Activated CD8-positive, alpha-beta memory T cell treated with anti-CD3 and anti-CD28 coated beads for 1 hour (primary cell): ENCODE measurements around the gene CDC42BPG.
A peak's percentile ranks its signal among the peaks of the same experiment; 100 is the strongest.

ENCODE experiments used
- DNase-seq, 2 donors: peaks; one replicate each; pipeline ENCODE4 v3.0.0-alpha.2; 2020; ENCODE audit warnings: low read depth in 1 of 2; ENCODE audit errors: extremely low read depth in 1 of 2

The CDC42BPG gene

DNA sequence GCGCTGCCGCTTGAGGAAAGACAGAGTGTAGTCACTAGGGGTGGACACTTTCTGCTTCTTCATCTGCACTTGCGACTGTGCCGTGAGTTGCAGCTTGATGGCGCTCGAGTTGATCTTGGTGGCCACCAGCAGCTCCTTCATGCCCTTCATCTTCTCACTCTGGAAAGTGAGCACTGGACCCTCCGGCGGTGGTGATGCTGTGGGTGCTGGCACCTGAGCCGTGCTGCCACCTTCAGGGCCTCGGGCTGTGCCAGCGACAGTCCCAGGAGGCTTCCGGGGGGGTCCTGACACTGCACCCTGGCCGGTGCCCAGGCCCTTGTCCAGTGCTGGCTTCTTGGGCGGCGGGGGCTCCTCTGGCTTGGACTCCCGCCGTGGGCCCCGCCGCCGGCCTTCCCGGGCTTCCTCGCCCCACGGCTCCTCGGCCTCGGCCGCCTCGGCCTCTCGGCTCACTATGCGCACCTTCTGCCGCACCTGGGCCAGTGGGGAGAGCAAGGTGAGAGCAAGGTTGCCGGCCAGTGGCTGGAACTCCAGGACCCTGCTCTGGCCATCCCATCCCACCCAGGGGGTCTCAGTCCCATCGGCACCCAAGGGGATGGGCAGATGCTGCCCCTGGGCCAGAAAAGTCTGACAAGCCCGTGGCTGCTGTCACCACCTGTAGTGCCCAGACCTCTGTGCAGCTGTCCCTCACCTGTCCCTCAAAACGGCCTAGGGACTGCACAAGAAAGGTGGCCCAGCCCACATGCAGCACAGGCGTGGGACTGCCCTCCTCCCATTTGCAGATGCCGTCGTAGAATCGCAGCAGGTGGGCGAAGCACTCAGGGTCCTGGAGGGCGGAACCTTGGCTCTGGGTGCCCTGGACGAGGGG, 39.9 kb downstream of the CDC42BPG start:
- DNase-seq = no peak

DNA sequence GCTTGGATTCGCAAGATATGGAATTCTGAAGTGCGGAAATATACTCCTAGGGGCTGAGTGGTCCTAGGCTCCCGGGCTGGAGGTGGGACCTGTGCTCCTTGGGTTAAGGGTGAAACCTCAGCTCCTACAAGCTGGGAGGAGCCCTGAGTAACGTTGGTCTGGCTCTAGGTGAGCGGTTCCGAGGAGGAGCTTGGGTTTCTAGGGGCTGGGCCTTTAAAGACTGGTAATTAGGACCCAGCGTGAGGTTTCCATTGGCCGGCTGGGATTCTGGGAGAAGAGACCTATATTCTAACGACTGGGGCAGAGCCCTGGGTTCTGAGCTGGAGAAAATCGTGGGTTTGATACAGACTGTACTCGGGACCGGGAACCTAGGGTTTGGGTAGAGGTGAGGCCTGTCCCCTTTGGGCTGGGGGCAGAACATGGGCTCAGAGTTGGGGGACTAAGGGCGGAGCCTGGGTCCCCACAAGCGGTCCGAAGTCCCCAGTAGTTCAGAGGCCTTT, 40.6 kb downstream of the CDC42BPG start:
- no peak for DNase-seq

DNA sequence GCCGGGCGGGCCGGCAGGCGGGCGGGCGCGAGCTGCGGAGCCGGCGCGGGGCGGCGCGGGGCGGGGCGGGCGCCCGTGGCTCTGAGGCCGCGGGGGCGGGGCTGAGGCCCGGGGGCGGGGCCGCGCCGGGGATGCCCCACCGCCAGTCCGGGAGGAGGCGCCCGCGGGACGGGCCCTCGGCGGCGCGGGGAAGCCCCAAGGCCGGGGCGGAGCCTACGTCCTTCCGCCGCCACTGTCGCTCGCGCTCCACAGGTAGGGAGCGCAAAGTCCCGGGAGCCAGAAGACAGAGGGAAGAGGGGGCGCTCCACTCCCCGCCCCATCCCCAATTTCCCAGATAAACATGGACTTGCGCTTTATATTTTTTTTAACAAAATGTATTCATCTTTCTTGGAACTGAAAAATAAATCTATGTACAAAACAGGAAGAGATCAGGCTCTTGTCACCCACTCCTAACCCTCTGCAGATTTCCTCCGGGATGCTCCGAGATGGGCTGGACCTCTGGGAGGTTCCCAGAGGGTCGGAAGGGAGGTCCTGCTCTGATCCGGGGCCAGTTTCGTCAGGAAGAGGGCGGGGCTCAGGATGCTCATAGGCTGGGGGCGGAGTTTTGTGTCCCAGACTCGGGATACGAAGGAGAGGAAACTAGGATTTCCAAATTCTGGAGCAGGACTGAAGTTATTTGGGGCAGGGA, 41.2 kb downstream of the CDC42BPG start, which contains the start of gene MAP4K2:
Gene MAP4K2, minus strand, starts transcription at position 57 of the 688 bp plus-strand sequence. CDS start 65 bp downstream, outside the sequence.
- DNase-seq = peak; percentile 55 to 80

DNA sequence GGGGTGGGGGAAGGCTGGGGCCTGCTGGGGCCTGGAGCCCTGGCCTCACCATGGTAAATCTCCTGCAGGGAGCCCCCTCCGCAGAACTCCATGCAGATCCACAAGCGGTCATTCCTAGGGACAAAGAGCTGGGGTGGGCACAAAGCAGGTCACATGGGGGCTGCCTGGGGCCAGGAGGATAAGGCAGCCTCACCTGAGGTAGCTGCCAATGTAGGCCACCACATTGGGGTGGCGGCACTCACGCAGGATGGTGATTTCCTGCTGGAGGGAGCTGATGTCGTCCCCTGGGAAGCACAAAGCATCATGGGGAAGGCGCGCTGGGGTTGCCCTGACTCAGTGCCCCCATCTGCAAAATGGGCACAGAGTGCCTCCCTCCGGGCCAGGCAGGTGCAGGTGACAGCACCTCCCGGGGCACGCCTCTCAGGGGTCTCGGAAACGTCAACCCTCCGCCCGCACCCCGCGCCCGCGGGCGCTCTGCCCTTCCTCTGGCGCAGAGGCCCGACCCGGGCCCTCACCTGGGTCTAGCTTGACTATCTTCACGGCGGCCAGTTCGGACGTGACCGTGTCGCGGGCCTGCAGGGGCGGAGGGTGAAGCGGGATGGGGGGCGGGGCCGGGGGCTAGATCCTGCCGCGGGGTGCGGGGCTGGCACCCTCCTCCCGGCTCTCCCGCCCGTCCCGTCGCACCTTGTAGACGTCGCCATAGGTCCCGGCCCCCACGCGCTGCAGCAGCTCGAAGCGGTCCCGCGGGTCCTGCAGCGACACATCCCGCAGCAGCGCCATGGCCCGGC, 41.9 kb downstream of the CDC42BPG start:
- DNase-seq = no peak

DNA sequence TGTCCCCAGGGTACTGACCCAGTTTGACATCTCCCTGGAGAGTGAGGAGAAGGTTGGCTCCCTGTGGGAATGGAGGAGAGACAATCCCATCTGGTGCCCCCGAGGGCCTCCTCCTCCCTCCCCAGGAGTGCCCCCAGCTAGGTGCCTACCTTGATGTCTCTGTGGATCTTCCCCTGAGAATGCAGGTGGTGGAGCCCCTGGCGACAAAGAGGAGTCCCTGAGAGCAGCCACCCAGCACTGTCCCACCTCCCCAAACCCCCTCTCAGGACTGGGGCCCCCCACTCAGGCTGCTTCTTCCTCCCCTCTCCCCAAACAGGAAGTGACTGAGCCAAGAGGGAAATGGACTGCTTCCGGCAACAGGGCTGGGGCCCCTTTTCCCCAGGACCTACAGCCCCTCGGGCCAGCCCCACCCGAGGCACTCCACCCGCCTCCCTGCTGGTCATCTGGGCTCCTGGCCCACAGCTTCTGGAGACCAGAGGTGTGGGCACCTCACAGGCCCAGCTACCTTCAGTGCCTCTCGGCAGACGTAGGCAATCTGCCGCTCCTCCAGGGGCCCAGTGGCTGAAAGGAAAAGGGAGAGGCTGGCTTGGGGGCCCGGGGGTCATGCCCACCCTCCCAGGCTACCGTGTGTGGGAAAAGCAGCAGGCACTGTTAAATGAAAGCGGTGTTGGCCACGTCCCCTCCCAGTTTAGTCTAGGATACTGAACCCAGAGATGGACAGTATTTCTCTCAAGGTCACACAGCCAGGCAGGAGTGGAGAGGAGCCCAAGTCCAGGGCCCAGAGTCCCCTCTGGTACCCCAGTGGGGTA, 42.7 kb downstream of the CDC42BPG start:
- no peak for DNase-seq

DNA sequence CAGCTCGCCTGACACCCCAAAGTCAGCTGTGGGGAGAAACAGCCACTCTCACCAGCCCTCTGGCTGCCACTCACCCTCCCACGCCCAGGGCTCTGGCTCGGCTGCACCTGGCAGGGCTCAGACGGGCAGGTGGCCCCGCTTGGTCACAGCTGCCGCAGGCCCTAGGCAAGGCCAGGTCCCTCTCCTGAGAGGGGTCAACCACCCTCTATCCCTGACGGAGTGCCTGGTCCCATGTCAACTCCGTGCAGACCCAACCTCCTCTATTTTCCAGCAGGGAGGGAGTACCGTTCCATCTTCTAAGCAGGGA, 43.3 kb downstream of the CDC42BPG start:
- no peak for DNase-seq

DNA sequence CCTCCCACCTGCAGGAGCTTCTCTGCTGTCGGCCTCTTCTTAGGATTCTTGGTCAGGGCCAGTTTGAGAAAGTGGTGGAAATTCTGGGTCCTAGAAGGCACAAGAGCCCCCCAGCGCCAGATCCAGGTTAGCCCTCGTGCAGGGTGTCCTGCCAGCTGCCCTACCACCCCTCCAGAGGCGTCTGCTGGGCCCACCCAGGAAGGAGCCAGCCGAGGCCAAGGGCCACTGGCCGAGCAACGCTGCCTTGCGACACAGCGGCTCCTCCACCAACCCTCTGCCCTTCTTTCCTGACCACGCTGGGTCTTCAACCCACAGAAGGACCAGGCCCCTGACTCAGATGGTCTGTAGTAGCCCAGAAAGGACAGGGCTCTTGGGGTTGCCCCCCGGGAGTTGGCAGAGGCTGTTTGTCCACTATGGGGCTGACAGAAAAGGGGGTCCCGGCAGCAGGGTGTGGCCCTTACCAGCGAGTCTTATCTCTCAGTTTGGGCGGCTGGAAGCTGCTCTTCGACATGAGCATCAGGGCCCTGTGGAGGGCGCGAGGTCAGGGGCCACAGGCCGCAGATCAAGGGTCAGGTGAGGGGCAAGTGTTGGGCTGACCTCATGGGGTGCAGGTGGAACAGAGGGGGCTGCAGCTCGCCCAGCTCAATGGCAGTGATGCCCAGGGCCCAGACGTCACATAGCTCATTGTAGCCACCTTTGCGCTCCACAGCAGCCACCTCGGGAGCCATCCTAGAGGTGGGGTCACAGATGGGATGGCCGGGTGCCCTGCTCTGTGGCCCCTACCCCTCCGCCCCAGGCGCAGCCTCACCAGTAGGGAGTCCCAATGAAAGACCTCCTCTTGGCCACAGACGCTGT, 43.9 kb downstream of the CDC42BPG start:
- DNase-seq = no peak

DNA sequence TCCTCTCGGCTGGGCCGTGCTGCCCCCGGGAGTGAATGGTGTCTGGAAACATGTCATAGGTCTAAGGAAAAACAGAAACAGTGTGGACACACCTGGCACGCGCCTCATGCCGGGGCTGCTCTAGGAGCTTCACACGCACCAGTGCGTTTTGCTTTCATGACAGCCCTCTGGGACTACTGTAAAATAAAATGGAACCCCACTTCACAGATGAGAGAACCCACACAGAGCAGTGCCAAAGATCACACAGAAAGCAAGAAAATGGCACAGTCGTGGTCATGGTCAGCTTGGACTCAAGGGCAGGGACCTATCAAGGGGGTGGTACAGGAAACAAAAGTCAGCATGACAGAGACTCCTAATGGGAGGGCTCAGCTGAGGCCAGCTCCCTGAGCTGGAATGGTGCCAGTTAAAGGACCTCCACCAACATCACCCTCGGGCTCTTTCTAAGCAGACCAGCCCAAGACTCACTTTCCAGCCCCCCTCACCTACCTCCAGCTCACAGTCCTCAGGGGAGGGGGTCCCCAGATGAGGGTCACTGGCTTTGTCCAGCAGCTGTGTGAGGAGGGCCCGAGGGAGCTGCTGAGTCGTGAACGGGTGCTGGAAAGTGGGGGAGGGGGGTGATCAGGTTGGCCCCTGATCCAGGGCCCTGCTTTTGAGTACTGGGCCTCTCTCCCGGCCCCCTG, 44.7 kb downstream of the CDC42BPG start:
- DNase-seq = no peak

DNA sequence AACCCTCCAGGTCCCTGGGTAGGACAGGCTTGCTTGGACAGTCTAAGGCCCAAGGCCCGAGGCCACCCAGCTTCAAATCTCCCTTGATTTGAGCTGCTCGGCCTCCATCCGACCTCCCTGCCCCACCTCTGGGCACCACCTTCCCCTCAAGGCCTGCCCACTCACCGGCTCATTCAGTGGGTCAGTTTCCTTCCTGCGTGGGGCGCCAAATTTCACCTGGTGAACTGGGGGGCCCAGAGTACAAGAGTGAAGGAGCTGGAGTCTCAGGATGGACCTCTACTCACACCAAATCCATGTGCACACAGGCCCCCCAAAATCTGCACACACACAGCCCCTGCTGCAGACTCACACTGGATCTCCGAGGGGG, 45.2 kb downstream of the CDC42BPG start:
- no peak for DNase-seq

DNA sequence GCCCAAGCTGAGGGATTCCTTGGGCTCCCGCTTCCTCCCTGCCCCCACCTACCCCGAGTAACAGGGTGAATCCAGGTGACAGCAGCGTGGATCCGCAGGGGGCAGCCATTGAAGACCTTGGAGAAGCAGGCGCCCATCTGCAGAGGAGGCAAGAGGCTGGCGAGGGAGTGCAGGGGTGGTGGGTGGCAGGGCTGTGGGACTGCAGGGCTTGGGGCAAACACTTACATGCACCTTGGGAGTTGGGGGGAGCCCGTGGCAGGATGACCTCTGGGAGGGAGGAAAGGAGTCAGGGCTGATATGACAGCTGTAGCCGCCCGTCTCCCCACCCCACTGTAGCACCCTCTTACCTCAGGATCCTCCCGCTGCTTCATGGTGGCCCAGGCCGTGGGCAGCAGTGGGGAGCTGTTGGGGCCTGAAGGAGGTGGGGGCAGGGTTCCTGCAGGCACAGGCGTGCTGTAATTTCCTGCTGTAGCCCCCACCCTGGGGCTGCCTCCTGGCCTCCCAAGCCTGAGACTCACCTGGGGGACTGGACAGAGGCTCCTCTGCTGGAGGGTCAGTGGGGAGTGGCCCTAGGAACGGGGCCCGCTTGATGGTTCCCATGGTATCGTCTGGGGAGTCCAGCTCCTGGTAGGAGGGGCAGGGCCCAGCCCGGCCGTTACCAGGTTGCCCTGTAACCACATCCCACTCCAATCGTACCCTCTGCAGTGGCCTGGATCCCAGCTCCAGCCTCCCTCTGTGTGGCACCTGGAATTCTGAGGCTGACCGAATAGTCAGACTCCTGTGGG, 47.5 kb downstream of the CDC42BPG start:
- DNase-seq = no peak

DNA sequence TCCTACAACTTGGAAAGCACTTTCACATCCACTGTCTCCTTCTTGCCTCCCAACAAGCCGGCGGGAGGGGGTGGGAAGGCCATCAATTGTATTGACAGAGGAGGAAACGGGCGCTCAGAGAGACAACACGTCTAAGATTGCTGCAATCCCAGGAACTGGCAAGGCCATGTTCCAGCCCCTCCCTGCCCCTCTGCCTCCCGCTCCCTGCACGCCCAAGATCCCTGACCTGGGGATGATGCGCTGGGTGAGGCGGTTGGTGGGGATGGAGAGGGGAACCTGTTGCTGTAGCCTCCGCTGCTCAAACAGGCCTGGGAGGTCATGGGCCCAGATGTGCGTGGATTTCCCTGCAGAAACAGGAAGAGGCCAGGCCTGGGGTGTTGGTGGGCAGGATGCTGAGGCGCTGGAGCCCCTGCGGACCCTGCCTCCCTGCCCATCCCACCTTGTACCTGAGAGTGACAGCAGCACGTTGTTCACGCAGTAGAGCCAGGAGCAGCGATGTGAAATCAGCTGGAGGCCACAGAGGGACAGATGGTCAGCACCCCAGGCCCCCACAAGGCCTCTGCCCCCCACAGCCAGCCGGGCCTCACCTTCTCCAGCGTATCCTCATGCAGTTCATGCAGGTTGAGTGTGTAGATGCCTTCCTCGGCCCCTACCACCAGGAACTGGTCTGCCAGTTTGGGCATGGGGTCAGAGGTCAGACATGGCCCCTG, 48.3 kb downstream of the CDC42BPG start:
- DNase-seq = no peak

DNA sequence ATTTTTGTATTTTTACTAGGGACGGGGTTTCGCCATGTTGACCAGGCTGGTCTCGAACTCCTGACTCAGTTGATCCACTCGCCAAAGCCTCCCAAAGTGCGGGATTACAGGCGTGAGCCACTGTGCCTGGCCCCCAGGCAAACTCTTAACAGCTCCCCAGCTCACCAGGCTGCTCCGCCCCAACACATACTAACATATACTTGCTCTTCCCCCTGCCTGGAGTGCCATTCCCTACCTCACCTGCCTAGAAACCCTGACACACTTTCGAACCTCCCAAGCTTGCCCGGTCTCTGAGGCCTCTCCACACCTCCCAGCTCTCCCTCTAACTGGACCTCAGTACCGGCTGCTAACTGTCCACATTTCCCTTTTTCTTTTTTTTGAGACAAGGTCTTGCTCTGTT, 49.9 kb downstream of the CDC42BPG start:
- no peak for DNase-seq

DNA sequence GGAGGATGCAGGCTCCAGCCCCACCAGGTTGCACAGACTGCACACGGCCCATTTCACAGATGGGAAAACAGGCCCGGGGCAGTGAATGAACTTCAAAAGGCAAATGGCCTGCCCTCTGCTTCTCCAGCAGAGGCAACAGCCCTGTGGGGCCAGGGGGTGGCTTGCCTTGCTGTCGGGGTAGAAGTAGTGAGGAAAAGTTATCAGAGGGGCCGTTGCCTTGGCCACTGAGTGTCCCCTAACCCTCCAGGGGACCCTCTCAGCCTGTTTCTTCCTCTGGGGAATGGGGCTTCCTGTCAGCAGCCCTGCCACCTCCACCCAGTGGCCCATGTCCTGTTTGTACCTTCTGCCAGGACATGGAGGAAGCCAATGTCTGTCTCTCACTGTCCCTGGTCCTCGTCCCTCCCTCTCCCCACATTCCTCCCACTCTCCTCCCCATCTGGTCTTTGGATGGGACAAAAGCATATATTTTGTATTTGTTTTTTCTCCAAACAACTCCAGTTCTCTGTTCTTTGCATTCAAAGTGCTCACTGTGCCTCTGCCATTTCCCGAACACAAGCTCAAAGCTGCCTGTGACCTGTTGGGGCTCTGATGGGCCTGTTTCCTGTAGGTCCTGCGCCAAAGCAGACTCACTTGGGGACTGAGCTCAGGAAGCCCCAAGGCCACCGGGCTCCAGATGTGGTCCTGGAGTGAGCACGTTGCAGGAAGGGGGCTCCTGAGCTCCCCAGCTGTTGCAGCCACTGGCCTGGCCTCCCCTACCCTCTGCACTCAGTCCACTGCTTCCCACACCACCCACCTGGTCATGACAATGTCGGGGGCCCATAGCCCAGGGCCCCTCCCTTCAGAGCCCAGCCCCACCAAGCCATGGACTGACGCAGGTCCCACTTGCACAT, 50.9 kb downstream of the CDC42BPG start:
- DNase-seq = no peak

DNA sequence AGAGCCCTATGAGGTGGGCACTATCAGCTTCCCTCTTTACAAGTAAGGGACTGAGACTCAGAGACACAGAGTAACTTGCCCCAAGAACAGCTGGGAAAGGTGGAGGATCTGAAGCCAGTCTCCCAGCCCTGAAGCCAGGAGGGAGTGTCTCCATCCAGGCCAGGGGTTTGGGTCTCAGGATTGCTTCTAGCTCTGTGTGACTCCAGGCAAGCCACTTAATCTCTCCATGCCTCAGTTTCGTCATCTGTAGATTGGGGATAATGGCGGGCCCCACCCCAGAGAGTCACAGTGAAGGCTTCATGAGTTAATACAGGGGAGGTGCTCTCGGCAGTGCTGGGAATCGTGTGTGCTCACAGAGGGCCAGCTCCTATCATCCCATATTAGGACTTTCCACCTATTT, 52.0 kb downstream of the CDC42BPG start:
- no peak for DNase-seq

DNA sequence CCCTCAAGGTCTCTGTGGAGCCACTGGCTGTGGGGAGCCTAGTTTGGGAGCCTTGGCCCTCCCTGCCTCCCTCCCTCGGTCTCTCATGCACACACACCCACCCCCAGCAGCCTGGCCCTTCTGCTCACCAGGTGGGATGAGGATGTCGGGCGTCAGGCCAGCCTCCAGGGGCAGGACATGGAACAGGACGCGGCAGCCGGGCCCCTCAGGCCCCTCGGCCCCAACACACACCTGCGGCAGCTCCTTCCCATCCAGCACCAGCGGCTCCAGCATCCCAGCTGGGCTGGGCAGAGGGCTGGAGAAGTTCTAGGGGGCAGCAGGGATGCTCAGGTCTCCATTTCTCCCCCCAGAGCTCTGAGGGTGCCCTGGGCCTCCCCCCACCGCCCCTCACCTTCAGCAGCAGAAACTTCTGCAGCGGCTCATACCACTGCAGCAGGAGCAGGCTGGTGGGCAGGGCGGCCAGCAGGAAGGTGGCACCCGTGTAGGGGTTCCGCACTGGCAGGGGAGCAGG, 52.6 kb downstream of the CDC42BPG start:
- DNase-seq = no peak
